GM18858 (cell line): ENCODE results near the gene GTPBP4.

Experiments used
- ATAC-seq: cut with Tn5 transposase; IDR thresholded peaks from one replicate; pipeline ENCODE4 v1.9.1; 2021; ENCODE audit not compliant: unreplicated experiment

Gene GTPBP4

DNA sequence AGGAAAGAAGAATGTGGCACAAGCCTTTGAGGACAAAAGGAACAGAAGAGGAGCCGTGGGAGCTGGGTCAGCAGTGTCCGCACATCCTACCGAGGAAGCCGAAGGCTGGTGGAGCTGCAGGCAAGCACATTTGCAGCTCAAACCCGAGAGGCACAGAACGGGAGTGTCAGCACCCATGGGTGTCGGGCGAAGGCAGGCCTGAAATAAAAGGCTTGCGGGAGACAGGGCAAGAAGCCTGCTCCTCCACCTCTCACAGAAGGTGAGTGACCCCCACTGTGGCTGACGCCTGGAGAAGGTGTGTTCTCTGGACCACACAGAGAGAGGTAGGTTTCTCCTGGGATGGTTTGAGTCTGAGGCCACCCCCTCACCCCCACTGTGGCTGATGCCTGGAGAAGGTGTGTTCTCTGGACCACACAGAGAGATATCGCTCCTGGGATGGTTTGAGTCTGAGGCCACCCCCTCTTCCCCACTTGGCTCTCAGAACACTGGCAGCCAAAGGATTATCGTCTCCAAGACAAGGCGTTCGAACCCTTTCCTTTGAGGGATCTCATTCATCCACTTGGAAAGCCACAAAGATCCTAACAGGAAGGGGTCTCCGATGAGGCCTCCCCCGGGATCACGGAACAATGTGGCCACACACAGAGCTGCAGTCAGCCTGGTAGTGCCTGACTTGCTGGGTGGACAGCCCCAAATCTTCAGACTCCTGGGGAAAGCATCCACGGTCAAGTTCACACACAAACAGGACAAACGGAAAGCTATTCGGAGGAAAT lies 21.6 kb upstream of the GTPBP4 start:
- no peak for ATAC-seq

DNA sequence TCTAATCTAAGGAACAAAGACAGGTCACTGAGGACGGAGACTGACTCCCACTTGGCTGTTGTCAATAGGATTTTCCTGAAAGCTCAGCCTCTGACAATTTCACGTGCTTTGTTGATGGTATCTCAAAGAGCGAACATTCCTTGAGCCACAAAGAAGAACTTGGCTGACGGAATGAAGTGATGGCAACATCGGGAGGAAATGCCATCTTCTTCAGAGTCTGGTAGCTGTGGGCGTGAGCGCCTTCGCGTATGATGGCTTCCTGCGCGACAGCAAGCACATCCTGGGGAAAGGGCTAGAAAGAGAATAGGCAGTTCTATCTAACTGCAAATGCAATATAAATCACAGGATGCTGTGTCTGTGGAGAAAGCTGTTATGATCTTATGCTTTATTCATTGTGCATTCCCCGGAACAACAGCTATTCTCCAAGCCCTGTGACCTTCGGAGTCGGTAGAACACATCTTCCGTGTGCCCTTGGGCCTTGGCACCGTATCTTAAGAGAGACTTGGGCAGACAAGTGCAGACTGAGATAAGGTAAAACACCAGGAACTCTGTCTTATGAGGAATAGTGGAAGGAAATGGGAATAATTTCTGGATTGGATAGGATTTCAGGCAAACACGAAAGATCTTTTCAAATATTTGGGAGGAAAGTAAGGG lies 19.6 kb upstream of the GTPBP4 start:
- no peak for ATAC-seq

DNA sequence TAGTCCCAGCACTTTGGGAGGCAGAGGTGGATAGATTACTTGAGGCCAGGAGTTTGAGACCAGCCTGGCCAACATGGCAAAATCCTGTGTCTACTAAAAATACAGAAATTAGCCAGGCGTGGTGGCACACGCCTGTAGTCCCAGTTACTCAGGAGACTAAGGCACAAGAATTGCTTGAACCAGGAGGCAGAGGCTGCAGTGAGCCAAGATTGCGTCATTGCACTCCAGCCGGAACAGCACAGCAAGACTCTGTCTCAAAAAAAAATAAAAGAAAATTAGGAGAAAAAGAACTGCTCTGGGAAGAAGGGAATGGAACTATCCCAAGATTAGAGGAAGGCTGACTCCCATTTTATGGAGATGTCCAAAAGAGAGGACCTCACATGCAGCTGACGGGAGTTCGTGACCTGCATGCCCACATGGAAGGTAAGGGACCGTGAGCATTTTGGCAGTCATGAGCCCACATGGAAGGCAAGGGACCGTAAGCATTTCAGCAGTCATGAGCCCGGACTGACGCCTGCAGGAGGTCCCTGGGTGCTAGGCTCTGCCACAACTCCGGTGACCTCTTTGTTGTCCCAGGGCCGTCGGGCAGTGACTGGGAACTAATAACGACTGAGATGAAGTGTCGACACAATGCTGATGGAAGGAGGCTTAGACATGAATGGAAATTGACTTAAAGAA lies 18.6 kb upstream of the GTPBP4 start:
- no peak for ATAC-seq

DNA sequence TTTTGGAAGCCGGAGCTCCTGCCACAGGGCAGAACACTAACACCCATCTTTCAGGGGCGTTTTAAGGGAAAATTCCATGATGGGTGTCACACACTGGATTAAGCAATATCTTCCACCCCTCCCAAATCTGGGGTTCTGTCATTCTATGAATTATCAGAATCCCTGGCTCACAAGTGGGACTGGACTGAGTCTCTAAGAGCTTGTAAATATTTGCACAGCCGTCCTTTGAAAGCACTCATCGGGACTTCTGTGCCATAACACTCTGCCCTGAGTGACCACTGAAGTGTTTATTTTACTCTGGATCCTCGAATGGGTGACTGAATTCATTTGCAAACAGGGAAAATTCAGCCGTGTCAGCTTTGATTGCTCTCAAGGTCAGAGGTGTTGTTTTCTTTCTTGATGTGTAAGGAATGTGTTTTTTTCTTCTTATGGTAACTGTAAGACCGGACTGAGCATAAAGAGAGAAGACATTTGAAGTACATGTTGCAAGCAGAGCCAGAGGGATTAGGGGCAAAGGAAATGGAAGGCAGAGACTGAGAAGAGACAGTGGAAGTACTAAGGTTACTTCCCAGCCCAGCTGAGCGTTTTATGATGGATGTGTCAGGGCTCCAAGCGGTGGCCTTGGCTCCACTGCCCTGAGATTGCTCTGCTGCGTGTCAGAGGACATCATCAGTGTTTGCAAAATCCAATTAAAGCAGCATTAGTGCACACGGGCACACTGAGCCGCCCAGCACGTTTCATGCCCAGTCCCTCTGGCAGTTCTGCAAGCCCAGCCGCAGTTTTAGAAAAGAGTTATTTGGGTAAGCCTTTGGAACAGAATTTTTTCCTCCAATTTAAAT lies 17.7 kb upstream of the GTPBP4 start:
- no peak for ATAC-seq

DNA sequence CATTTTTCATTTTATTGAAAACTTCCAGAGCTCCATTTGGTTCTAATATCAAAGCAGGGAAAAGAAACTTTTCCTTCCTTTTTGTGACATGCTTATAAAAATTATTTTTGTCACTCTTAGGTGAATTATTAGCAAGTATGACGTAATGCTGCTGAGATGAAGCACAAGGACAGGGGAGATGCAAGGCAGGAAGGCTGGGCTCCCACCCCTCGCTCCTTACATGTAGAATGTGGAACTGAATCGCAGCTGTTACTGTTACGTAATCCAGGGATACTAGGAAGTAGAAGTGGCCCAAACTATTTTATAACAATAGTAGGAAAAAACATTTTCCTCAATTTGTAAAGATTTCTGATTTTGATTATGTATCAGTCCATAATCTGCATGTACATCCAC lies 17.1 kb upstream of the GTPBP4 start:
- ATAC-seq = no peak

DNA sequence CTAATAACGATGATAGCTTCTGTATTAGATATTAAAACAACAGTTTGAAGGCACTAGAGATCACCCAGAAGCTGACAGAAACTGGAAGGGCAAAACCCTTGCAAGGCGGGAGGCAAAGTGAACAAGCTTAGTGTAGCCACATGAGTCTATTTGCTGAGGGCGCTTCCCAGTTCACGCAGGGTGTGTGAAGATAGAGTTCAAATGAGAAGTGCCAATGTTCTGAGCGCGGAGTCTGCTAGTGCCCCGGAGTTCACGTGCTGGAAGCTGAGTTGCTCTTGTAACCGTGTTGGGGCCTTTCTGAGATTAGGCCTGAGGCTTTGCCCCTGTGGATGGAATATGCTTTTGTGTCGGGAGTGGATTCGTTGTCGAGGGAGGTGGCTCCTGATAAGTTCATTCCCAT lies 16.6 kb upstream of the GTPBP4 start:
- no peak for ATAC-seq

DNA sequence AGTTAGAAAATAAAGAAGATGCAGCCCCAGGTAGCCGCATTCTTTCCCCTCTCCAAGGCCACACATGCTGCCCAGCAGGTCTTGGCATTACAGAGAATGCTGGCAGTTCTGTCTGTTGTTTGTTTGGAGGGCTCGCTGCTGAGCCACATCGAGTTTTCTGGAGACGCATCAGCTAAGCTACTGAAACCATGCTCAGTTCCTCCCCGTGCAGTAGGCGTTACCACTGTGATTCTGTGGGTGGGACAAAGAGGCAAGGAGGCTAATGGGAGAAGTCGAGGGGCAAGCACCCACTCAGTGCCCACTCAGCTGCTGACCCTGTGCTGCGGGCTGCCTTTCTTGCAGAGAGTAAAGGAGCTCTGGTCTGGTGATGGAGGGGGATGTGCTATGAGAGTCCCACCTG lies 15.5 kb upstream of the GTPBP4 start:
- ATAC-seq = no peak

DNA sequence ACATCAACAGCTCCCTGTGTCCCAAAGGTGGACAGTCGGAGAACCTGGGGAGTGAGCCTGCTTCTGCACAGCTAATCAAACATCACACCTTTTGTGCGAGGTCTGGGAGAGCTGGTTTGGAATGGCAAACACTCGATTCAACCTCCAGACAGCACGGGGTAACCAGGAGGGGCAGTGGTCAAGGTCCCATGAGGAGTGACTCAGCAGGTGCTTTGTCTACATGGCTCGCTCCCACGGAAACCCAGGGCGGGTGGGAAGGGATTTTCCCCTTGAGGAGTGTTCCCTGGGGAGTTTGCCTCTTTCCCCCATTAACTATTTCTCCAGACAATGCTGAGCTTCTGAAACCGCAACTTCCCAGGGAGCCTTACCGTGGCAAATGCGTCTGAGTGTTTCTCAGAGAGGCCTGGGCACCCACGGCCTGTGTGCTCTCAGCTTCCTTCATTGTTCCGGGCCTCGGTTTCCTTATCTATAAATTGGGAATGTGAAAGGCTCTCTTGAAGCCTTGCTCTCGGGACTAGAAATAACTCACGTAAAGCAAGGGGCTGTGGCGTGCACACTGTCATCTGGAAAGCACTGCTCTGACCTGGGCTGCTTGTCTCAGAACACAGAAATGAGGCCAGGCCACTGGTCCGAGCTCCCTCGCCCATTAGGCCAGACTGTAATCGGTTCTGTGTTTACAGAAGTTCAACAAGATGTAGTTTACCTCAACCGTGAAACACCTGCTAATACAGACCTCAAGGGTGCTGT lies 14.0 kb upstream of the GTPBP4 start:
- no peak for ATAC-seq

DNA sequence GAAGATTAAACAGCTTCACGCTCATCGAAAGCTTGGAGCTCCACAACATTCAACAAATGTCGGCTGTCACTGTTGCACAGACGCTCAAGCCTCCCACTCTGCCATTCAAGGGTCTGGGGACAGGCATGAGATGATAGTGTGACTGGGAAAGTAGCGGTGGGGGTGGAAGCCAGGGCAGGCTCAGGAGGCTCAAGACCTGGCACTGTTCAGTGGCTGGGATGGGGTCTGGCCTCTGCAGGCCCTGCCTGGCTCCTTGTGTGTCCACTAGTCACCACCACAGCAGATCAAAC lies 13.5 kb upstream of the GTPBP4 start:
- no peak for ATAC-seq

DNA sequence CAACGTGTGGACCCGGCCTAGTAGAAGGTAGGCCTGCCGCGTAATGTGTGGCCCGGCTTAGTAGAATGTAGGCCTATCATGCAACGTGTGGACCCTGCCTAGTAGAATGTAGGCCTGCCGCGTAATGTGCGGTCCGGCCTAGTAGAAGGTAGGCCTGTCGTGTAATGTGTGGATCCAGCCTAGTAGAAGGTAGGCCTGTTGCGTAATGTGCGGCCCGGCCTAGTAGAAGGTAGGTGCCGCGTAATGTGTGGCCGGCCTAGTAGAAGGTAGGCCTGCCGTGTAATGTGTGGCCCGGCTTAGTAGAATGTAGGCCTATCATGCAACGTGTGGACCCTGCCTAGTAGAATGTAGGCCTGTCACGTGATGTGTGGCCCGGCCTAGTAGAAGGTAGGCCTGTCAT lies 11.9 kb upstream of the GTPBP4 start:
- no peak for ATAC-seq

DNA sequence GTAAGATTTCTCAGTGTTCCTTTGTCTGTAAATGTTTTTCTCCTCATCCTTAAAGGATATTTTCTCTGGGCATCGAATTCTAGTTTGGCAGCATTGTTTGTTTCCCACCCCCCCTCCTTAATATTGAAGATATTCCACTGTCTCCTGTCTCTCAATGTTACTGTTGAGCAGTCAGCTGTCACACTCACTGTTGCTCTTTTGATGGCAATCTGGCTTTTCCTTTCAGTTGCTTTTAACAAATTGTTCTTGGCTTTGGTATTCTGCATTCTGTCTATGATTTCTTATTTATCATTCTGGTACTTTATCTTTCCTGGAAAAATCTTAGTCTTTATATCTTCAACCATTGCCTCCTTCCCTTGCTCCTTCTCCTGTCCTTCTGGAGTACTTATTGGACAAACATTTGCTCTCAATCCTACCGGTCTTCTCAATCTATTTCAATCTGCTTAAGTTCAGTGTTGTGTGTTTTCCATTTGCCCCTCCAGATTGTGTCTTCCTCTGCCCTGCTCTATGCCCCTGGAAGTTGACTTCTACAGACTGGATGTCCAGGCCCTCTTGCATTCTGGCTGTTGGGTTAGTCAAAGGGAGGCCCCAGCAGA lies 9.3 kb upstream of the GTPBP4 start:
- no peak for ATAC-seq

DNA sequence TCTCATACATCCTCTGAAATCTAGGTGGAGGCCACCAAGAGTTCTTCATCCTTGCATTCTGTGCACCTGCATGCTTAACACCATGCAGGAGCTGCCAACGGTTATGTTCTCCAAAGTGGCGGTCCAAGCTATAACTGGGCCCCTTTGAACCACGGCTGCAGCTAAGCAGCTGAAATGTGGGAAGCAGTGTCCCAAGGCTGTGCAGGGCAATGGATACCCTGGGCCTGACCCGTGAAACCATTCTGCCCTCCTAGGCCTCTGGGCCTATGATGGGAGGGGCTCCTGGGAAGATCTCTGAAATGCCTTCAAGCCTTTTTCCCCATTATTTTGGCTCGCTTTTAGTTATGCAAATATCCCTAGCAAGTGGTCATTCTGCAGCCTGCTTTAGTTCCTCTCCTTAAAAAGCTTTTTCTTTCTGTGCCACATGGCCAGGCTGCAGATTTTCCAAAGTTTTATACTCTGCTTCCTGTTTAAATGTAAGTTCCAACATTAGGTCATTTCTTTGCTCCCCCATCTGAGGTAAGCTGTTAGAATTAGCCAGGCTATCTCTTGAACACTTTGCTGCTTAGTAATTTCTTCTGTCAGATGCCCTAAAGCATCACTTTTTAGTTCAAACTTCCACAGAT lies 7.7 kb upstream of the GTPBP4 start:
- ATAC-seq = no peak

DNA sequence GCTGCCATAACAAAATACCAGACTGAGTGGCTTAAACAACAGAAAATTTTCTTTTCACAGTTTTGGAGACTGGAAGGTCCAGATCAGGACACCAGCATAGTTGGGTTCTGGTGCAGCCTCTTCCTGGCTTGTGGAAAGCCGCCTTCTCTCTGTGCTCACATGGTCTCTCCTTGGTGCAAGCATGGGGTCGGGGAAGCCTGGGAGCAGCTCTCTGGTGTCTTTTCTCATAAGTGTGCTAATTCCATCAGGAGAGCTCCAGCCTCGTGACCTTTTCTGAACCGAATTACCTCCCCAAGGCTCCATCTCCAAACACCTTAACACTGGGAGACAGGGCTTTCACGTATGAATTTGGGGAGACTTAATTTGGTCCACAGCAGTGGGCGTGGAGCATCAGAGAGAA lies 4.8 kb upstream of the GTPBP4 start:
- ATAC-seq = no peak

DNA sequence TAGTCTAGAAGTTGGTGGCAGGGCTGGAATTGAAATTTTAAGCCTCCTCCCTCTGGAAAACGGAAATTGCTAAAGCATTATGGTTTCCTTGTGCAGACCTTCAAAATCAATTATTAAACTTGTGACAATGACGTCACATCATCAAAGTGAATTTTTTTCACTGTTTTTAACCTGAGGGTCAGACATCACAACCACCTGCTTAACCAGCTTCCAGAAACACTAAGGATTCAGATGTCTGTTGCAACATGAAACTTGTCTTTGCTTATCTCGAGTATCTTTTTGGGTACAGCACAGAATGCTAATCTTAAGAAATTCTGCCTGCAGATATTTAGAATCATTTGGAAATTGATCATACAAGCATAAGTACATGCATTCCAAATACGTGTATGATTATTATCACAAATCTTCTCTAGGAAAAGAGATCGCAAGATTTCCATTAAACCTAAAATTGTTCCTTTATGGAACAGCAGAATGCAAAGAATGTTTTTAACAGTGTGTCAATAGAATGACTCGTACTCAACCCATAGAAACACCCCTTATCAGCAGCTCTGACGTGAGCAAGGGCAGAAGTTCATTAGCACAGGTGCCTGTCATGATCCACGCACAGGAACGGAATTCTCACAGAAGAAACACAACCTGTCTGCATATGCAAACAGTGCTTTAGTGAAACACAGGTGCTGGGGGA lies 4.1 kb upstream of the GTPBP4 start:
- ATAC-seq = no peak

DNA sequence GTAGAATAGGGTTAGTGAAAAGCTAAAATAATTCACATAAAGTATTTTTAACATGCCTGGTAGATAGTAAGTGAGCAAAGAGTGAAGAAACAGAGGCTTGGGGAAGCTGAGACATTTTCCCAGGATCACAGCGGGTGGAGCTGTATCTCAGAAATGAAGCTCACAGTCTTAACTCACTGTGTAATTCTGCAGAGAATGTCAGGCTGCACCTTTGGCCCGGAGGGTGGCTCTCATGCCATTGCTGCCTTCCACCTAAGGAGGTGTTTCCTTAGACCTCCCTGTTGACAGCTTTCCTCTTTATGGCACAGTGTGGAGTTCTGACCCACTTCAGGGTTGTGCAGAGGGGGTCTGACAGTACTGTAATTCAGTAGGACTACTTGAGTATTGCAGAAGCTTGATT lies 2.9 kb upstream of the GTPBP4 start:
- ATAC-seq = no peak

DNA sequence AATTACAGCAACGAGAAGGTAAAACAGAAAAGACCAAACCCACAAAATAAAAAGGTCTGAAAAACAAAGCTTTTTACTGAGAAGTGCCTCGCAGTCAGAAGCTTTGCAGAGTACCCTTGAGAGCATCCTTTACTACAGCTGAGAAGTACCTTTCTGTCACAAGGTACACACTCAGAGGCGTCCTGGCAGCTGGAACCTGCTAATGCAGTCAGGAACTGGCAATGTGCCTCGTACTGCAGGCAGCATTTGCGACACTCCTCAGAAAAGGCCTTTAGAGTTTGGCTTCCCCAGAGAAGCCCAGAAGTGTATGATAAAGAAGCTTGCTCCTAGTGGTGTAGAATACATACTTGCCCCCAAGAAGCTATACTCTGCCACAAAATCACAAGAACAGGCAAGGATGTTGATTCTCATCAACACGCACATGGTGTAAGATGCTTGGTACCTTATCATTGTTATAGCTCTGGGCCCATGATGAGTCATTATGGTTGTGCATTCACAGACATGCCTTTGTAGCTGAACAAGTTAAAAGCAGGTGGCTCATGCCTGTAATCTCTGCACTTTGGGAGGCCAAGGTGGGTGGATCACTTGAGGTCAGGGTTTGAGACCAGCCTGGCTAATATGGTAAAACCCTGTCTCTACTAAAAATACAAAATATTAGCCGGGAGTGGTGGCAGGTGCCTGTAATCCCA lies 2.0 kb upstream of the GTPBP4 start:
- ATAC-seq = no peak

DNA sequence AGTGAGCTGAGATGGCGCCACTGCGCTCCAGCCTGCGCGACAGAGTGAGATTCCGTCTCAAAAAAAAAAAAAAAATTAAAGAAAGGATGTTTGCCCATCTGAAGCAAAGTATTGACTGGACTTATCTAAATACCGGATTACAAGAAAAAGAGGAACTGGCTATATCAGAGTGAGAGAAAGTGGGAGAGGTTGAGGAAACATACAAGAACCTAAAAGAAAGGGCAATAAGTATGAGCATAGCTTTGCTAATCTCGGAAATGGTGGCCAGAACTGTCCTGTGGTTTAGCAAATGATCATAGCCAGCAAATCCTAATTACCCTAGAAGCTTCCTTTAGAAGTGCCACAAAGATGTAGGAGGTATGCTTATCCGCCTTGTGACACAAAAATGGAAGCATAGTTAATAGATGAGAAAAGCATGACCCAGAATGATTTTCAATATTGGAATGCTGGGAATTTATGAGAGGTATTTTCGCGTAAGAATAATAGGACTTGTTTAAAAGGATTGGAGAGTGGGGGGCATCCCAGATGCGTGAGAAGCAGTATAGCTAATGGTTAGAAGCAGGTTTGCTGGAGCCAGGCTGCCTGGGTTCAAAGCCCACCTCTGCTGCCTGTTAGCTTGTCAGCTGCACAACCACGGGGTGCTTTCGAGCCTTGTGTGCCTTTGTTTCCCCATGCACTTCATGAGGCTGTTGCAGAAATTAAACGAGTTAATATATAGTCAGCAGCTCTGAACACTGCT lies 1.2 kb upstream of the GTPBP4 start:
- ATAC-seq = no peak

DNA sequence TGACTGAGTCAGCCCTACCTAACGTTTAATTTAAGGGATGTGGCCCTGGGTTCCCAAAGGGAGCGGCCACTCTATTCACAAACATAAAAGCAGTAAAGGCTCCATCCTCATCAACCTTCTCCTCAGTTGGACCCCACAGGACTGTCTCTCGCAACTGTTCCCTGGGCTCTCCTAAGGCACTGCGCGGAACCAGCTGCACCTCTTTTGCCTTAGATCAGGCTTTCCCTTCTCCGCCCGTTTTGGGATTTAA lies 689 bp upstream of the GTPBP4 start:
- no peak for ATAC-seq
